Endothelial cell of umbilical vein (primary cell): ENCODE results near the gene RELN. TPM values are rescaled to one million over a fixed set of nuclear protein-coding genes. Genes with fewer than 3 reads are reported as not detected.

Experiments used
- BruUV-seq: library from RNA; stranded (reverse); fragments of 400-500 nt; replicated peaks from 2 replicates; lab custom pipeline; 2021; lab: Mats Ljungman, UMichigan
- CTCF ChIA-PET: fragments of 300-600, 350-600 bp; sonication (Branson Sonifier 250); formaldehyde crosslinking; loops from one replicate; lab custom pipeline; 2021; ENCODE audit warnings: antibody characterized with exemption, inconsistent platforms; lab: Charles Lee
- POLR2A ChIA-PET: fragments of 300-600, 350-600 bp; sonication (Branson Sonifier 250); formaldehyde crosslinking; loops from one replicate; lab custom pipeline; 2021; ENCODE audit warnings: antibody characterized with exemption, inconsistent platforms; lab: Charles Lee
- DNase-seq: peaks from one replicate; pipeline ENCODE4 v3.0.0-alpha.2; 2011; ENCODE audit warnings: low read depth, low spot score
- FAIRE-seq: peaks from 2 replicates; lab custom pipeline; 2011; peaks lifted over from hg19 to GRCh38; lab: Jason Lieb, UNC
- H2AFZ ChIP-seq: 2 replicates; pipeline ENCODE4 v1.6.0; 2012; ENCODE audit warnings: low read depth, low read length, control low read depth, inconsistent platforms
- H3K27ac ChIP-seq: 2 replicates; pipeline ENCODE4 v1.5.1; 2011; ENCODE audit warnings: low read depth, mild to moderate bottlenecking, control low read depth, low read length, moderate library complexity; ENCODE audit not compliant: insufficient read depth
- H3K27me3 ChIP-seq, 2 experiments: 2 replicates each; pipeline versions ENCODE4 v1.6.0 to v1.6.1; 2011; ENCODE audit warnings: low read length in 2 of 2, mixed read lengths in 1 of 2; ENCODE audit not compliant: control insufficient read depth in 2 of 2, insufficient read depth in 2 of 2
- H3K36me3 ChIP-seq, 2 experiments: 2 replicates in 1 of 2; 3 replicates in 1 of 2; pipeline ENCODE4 v1.5.1; 2011; ENCODE audit warnings: low read length in 2 of 2, mild to moderate bottlenecking in 1 of 2, moderate library complexity in 1 of 2; ENCODE audit not compliant: control insufficient read depth in 2 of 2, insufficient read depth in 2 of 2; ENCODE audit errors: extremely low read depth in 1 of 2
- H3K4me1 ChIP-seq: 3 replicates; pipeline ENCODE4 v1.5.1; 2011; ENCODE audit warnings: mild to moderate bottlenecking, low read length; ENCODE audit not compliant: control insufficient read depth, insufficient read depth; ENCODE audit errors: extremely low read depth
- H3K4me2 ChIP-seq: 2 replicates; pipeline ENCODE4 v1.6.1; 2011; ENCODE audit warnings: low read length, control low read depth, mixed read lengths; ENCODE audit not compliant: insufficient read depth
- H3K4me3 ChIP-seq, 3 experiments: fragments of 200-600 bp in 1 of 3; sonication (generic), shearing (Covaris generic) in 1 of 3; replicated peaks in 1 of 3; 2 replicates each; pipeline ENCODE4 v1.5.1; 2011 to 2016; ENCODE audit warnings: control low read depth in 3 of 3, low read length in 3 of 3, mild to moderate bottlenecking in 2 of 3, inconsistent platforms in 1 of 3, low read depth in 1 of 3, moderate library complexity in 1 of 3; ENCODE audit not compliant: insufficient read depth in 1 of 3
- H3K79me2 ChIP-seq: 2 replicates; pipeline ENCODE4 v1.6.0; 2012; ENCODE audit warnings: low read length, inconsistent platforms; ENCODE audit not compliant: control insufficient read depth, insufficient read depth
- H3K9ac ChIP-seq: replicated peaks from 2 replicates; pipeline ENCODE3; 2011; ENCODE audit warnings: low read length, control low read depth; ENCODE audit not compliant: insufficient read depth; ENCODE audit errors: extremely low read depth
- H3K9me1 ChIP-seq: replicated peaks from 3 replicates; pipeline ENCODE4 v1.6.0; 2011; ENCODE audit warnings: mild to moderate bottlenecking, low read length; ENCODE audit not compliant: control insufficient read depth, insufficient read depth; ENCODE audit errors: extremely low read depth
- H3K9me3 ChIP-seq: replicated peaks from 2 replicates; pipeline ENCODE4 v1.5.1; 2012; ENCODE audit warnings: low read length, inconsistent platforms; ENCODE audit not compliant: control insufficient read depth, insufficient read depth
- H4K20me1 ChIP-seq: replicated peaks from 2 replicates; pipeline ENCODE3; 2011; ENCODE audit warnings: mild to moderate bottlenecking, low read length; ENCODE audit not compliant: control insufficient read depth, insufficient read depth; ENCODE audit errors: extremely low read depth
- CTCF ChIP-seq, 2 donors: IDR thresholded peaks; 1 replicate in 1 of 2; 2 replicates in 1 of 2; pipeline ENCODE4 v1.5.1; 2011; ENCODE audit warnings: low read length in 2 of 2, mild to moderate bottlenecking in 2 of 2, moderate library complexity in 2 of 2, control low read depth in 1 of 2, inconsistent platforms in 1 of 2, low read depth in 1 of 2; ENCODE audit not compliant: insufficient read depth in 1 of 2; ENCODE audit errors: extremely low read depth in 1 of 2
- EZH2 ChIP-seq: IDR thresholded peaks from 2 replicates; pipeline ENCODE4 v1.6.1; 2012; ENCODE audit warnings: borderline replicate concordance, low read depth, mild to moderate bottlenecking, moderate library complexity, low read length, inconsistent platforms; ENCODE audit not compliant: severe bottlenecking
- FOS ChIP-seq: IDR thresholded peaks from 2 replicates; pipeline ENCODE4 v1.6.1; 2011; ENCODE audit warnings: mild to moderate bottlenecking, low read length, moderate library complexity, borderline replicate concordance; ENCODE audit not compliant: insufficient read depth
- GATA2 ChIP-seq: IDR thresholded peaks from 2 replicates; pipeline ENCODE4 v1.7.0; 2011; ENCODE audit warnings: low read depth, mild to moderate bottlenecking, moderate library complexity, mixed read lengths, low read length; ENCODE audit not compliant: insufficient read length, insufficient read depth
- JUN ChIP-seq: IDR thresholded peaks from 2 replicates; pipeline ENCODE4 v1.6.1; 2011; ENCODE audit warnings: borderline replicate concordance, low read depth; ENCODE audit not compliant: insufficient read length, insufficient read depth
- MAX ChIP-seq: IDR thresholded peaks from 2 replicates; pipeline ENCODE4 v1.6.1; 2011; ENCODE audit not compliant: insufficient read depth, insufficient read length
- MYC ChIP-seq: IDR thresholded peaks from one replicate; pipeline ENCODE4 v1.6.1; 2011; ENCODE audit warnings: mild to moderate bottlenecking, low read depth, low read length
- POLR2A ChIP-seq: IDR thresholded peaks from 2 replicates; pipeline ENCODE4 v1.6.1; 2012; ENCODE audit warnings: low read depth, mild to moderate bottlenecking, control low read depth, low read length
- POLR2AphosphoS5 ChIP-seq: IDR thresholded peaks from 2 replicates; pipeline ENCODE4 v1.6.1; 2012; ENCODE audit warnings: low read depth, mild to moderate bottlenecking, control low read depth, low read length, moderate library complexity; ENCODE audit not compliant: insufficient read depth
- dilution Hi-C: fragments of 300-500 bp; cut with MboI; formaldehyde crosslinking; loops from one replicate; pipeline ENCODE4 v1.15.0; 2019; ENCODE audit warnings: low sequenced_read_pairs; ENCODE audit not compliant: extremely low pct_ligation_motif_present
- intact Hi-C: fragments of 100-400 bp; cut with micrococcal nuclease; formaldehyde crosslinking; loops from one replicate; pipeline ENCODE4 v1.10.0; 2022
- polyA plus RNA-seq, 4 experiments: library from polyadenylated mRNA; depleted of rRNA in 3 of 4; stranded (reverse) in 3 of 4; unstranded in 1 of 4; fragments of >200 nt; gene quantifications; 2 replicates each; pipeline versions ENCODE4 v1.2.1 to v1.2.3, GENCODE V29; 2011 to 2012; ENCODE audit warnings: missing spikeins in 1 of 4
- total RNA-seq: library from RNA; stranded (reverse); gene quantifications from 2 replicates; pipeline ENCODE4 v1.2.3, GENCODE V29; 2021

Gene RELN
- total and polyA plus RNA-seq, 2 donors (not counting 3 experiments of a cell fraction or from before 2014, with no cell fraction given): 0.15 to 0.22 TPM

- Histone ChIP-seq H3K4me2 (no peak overlapping the region), H3K79me2 (no peaks in the 10 kb centered on the region), H3K9me3 (no peaks in the 10 kb centered on the region), H3K27me3 (no peaks in the 10 kb centered on the region), H3K4me1 (no peaks in the 10 kb centered on the region), H3K9ac (no peak overlapping the region), H3K4me3 (no peak overlapping the region), H3K9me1 (no peaks in the 10 kb centered on the region), H3K27ac (no peak overlapping the region), H2AFZ (no peak overlapping the region), H4K20me1 (no peaks in the 10 kb centered on the region), H3K36me3 (no peaks in the 10 kb centered on the region)
- FAIRE-seq: no peak
- ChIA-PET POLR2A (no interaction called here), CTCF (no interaction called here)
- intact Hi-C loops (no loop called here), dilution Hi-C loops (no loop called here)
- DNase-seq: no peak
- BruUV-seq: no TSS peak
- TF ChIP-seq MYC (no peak), EZH2 (no peak), POLR2A (no peak), POLR2AphosphoS5 (no peak), JUN (no peak), GATA2 (no peak), CTCF (IDR thresholded peaks at IDR 0.05; ENCODE audit: extremely low read depth in 1 of 2, insufficient read depth in 1 of 2, low read depth in 1 of 2, low read length in 2 of 2) (no peak), MAX (no peak), FOS (no peak)
Observed at GRCh38 chr7:103794424-103794823, 195.0 kb downstream of the RELN start.
